Pancreas (tissue), 10 donors: ENCODE data around the gene HDC. TPM values are rescaled to one million over a fixed set of nuclear protein-coding genes. Genes with fewer than 3 reads are reported as not detected.

Experiments used
- ATAC-seq, 4 donors: fragments of 200-7000 bp; cut with Tn5 transposase; one replicate each; pipeline versions ENCODE4 v1.8.0 to v1.9.1; 2020; ENCODE audit warnings: mild to moderate bottlenecking in 4 of 4, moderate library complexity in 4 of 4
- DNase-seq, 6 donors: peaks; one replicate each; pipeline ENCODE4 v3.0.0-alpha.2; 2020
- FAIRE-seq: peaks from 2 replicates; lab custom pipeline; 2012; peaks lifted over from hg19 to GRCh38; lab: Jason Lieb, UNC
- H3K27ac ChIP-seq, 4 donors: fragments of 200-600 bp; sonication (generic); 1 replicate in 3 of 4; 2 replicates in 1 of 4; pipeline versions ENCODE4 v1.5.0 to v1.8.0; 2020
- H3K27me3 ChIP-seq, 4 donors: fragments of 200-600 bp; one replicate each; pipeline ENCODE4 v1.8.0; 2021
- H3K36me3 ChIP-seq, 3 donors: fragments of 200-600 bp; sonication (generic) in 1 of 3; one replicate each; pipeline versions ENCODE4 v1.5.0 to v1.8.0; 2020 to 2021
- H3K4me1 ChIP-seq, 3 donors: fragments of 200-600 bp; one replicate each; pipeline ENCODE4 v1.8.0; 2021
- H3K4me3 ChIP-seq, 4 donors: fragments of 200-600 bp; sonication (generic) in 2 of 4; one replicate each; pipeline versions ENCODE4 v1.5.0 to v1.8.0; 2020 to 2021
- H3K9me3 ChIP-seq, 4 donors: fragments of 200-600 bp; one replicate each; pipeline ENCODE4 v1.8.0; 2021
- WGBS, 2 donors: extraction: QIAGEN DNeasy Blood & Tissue Kit; methylation state at CpG; one replicate each; pipeline ENCODE4 v1.1.7; 2013; 5-methylcytosine and 5-hydroxymethylcytosine counted together
- intact Hi-C, 3 donors: fragments of 100-400 bp; cut with DNase I; formaldehyde crosslinking; loops; one replicate each; pipeline versions ENCODE4 v1.11.1 to v1.14.2; 2022
- polyA plus RNA-seq, 2 donors: library from polyadenylated mRNA; stranded (reverse); fragments of 200-250 nt; gene quantifications; one replicate each; pipeline ENCODE4 v1.2.3, GENCODE V29; 2013
- total RNA-seq, 6 donors: library from RNA; stranded (reverse); fragmentation: NEBNext Ultra II Directional in 4 of 6; extraction: Animal tissue kit (Norgen Biotek cat#: 25700) in 4 of 6; gene quantifications; one replicate each; pipeline versions ENCODE4 v1.2.1 to v1.2.4, GENCODE V29; 2021 to 2023
- TF ChIP-seq, protein P1 (sequence below), 4 donors: fragments of 200-600 bp; sonication (generic) in 3 of 4; IDR thresholded peaks; one replicate each; pipeline versions ENCODE4 v1.5.0 to v1.8.0; 2021; ENCODE audit warnings: antibody characterized with exemption in 4 of 4
- donor health status: healthy with polysubstance abuse.
- donor health status: DM: no; HTN: no; CAD: no; lungs with moderate emphysema.
- donor health status: DM: no; HTN: no; CAD: no.
- donor health status: control.
- donor health status: control.
- donor health status: Bipolar disorder and iron deficiency.
- donor health status: DM: yes; HTN: yes; CAD: no.
- donor health status: DM: no; HTN: no; CAD: no.
- donor health status: DM: no; HTN: no; CAD: no.
- donor health status: DM: yes; HTN: yes; CAD: no.

The HDC gene
- total and polyA plus RNA-seq, 8 donors: 0.13 to 1.7 (median 0.31) TPM; not detected in 2

DNA sequence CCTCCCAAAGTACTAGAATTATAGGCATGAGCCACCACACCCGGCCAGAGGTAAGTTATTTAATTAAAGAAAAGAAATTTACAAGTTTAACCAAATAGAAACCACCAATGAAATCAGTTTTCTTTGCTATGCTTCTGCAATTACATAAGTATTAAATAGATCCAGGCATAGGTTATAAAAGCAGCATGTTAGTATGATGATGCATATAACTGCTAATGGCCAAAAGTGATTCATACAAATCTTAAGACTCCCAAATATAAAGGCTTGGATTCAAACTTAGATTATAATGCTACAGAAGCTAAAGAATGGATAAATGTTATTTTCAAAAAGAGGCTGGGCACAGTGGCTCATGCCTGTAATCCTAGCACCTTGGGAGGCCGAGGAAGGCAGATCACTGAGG, 32.8 kb upstream of the HDC start:
- intact Hi-C loops: no loop called here
- H3K27me3 ChIP-seq: no peaks in the 10 kb centered on the region
- ATAC-seq: no peak
- 94 to 97% methylated on average over 2 of the region's 2 CpGs for WGBS, 2 donors
- H3K27ac ChIP-seq: no peak overlapping the region
- no peaks in the 10 kb centered on the region for H3K4me1 ChIP-seq
- peaks cover 2 to 15% (median 9%) of the 10 kb centered on the region in 3 donors for H3K36me3 ChIP-seq
- no peak for DNase-seq
- TF ChIP-seq, protein P1, sequence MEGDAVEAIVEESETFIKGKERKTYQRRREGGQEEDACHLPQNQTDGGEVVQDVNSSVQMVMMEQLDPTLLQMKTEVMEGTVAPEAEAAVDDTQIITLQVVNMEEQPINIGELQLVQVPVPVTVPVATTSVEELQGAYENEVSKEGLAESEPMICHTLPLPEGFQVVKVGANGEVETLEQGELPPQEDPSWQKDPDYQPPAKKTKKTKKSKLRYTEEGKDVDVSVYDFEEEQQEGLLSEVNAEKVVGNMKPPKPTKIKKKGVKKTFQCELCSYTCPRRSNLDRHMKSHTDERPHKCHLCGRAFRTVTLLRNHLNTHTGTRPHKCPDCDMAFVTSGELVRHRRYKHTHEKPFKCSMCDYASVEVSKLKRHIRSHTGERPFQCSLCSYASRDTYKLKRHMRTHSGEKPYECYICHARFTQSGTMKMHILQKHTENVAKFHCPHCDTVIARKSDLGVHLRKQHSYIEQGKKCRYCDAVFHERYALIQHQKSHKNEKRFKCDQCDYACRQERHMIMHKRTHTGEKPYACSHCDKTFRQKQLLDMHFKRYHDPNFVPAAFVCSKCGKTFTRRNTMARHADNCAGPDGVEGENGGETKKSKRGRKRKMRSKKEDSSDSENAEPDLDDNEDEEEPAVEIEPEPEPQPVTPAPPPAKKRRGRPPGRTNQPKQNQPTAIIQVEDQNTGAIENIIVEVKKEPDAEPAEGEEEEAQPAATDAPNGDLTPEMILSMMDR (IDR thresholded peaks at IDR 0.05): no peak
- no peak overlapping the region for H3K4me3 ChIP-seq
- no peaks in the 10 kb centered on the region for H3K9me3 ChIP-seq
- no peak for FAIRE-seq

DNA sequence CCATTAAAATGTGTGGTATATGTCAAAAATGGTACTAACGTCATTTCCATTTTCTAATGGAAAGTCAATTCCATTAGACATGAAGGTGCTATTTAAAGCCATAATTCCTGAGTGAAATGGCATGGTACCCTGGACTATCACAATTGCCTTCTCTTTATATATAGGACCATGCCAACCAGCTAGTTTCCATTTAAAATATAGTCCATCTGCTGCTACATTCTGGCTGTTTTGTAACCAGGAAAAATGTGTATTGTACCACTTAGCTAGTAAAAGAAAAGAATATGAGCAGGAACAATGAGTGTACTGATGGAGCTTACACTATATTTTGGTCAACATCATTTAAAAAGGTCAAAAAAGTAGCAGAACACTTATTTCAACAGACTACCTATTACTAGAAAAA, 30.4 kb upstream of the HDC start:
- ATAC-seq (no peak), DNase-seq (no peak), FAIRE-seq (no peak)
- WGBS, 2 donors: 91 to 92% methylated on average over 1 of the region's 1 CpG
- H3K27me3 ChIP-seq: no peaks in the 10 kb centered on the region
- H3K4me1 ChIP-seq: no peaks in the 10 kb centered on the region
- H3K9me3 ChIP-seq: no peaks in the 10 kb centered on the region
- TF ChIP-seq, protein P1 (IDR thresholded peaks at IDR 0.05): no peak
- H3K36me3 ChIP-seq: peaks cover 2 to 15% (median 7%) of the 10 kb centered on the region in 3 donors
- H3K27ac ChIP-seq: no peak overlapping the region
- H3K4me3 ChIP-seq: no peak overlapping the region
- intact Hi-C loops: no loop called here

DNA sequence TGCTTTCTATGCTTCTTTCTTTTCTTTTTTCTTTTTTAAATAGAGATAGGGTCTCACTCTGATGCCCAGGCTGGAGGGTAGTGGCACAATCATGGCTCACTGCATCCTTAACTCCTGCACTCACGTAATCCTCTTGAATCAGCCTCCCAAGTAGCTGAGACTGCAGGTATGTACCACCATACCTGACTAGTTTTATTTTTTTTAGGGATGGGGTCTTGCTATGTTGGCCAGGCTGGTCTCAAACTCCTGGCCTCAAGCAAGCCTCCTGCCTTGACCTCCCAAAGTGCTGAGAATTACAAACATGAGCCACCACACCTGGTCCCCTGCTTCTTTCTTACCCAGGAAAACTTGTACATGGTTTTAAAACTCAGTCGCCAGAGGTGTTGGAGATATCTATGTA, 24.2 kb upstream of the HDC start:
- Histone ChIP-seq H3K27me3 (peaks cover 0 to 2% (median 0%) of the 10 kb centered on the region in 4 donors), H3K4me1 (no peaks in the 10 kb centered on the region), H3K9me3 (no peaks in the 10 kb centered on the region), H3K4me3 (no peak overlapping the region), H3K27ac (no peak overlapping the region), H3K36me3 (no peaks in the 10 kb centered on the region)
- WGBS, 2 donors: 97 to 100% methylated on average over 2 of the region's 2 CpGs
- ATAC-seq: no peak
- FAIRE-seq: no peak
- intact Hi-C loops: no loop called here
- DNase-seq: no peak
- TF ChIP-seq, protein P1 (IDR thresholded peaks at IDR 0.05): no peak

- peaks cover 0 to 4% (median 0%) of the 10 kb centered on the region in 4 donors for H3K27me3 ChIP-seq
- no peak for FAIRE-seq
- intact Hi-C loops: no loop called here
- H3K36me3 ChIP-seq: no peaks in the 10 kb centered on the region
- TF ChIP-seq, protein P1 (IDR thresholded peaks at IDR 0.05): no peak
- DNase-seq: no peak
- H3K4me1 ChIP-seq: no peaks in the 10 kb centered on the region
- H3K9me3 ChIP-seq: no peaks in the 10 kb centered on the region
- H3K4me3 ChIP-seq: no peak overlapping the region
- H3K27ac ChIP-seq: no peak overlapping the region
- 92 to 94% methylated on average over 6 of the region's 6 CpGs for WGBS, 2 donors
- no peak for ATAC-seq
These were observed 22.0 kb upstream of the HDC start for GRCh38 chr15:50287324-50288116.

GRCh38 chr15:50281427-50281826, 15.9 kb upstream of the HDC start:
- 73 to 100% methylated on average over 4 to 5 of the region's 5 CpGs for WGBS, 2 donors
- no peak for DNase-seq
- Histone ChIP-seq H3K9me3 (no peaks in the 10 kb centered on the region), H3K4me3 (no peak overlapping the region), H3K36me3 (no peaks in the 10 kb centered on the region), H3K27me3 (peaks cover 0 to 4% (median 0%) of the 10 kb centered on the region in 4 donors), H3K4me1 (no peaks in the 10 kb centered on the region), H3K27ac (no peak overlapping the region)
- no peak for FAIRE-seq
- intact Hi-C loops: no loop called here
- TF ChIP-seq, protein P1 (IDR thresholded peaks at IDR 0.05): no peak
- ATAC-seq: no peak
